Upper lobe of right lung (tissue), 1 donor: Measurements from ENCODE around the gene S100A14. TPM values are rescaled to one million over a fixed set of nuclear protein-coding genes. Genes with fewer than 3 reads are reported as not detected.

Experiments
- ATAC-seq: fragments of 200-7000 bp; cut with Tn5 transposase; one replicate; pipeline ENCODE4 v1.9.1; 2020; ENCODE audit warnings: mild to moderate bottlenecking, moderate library complexity
- DNase-seq: peaks from one replicate; pipeline ENCODE4 v3.0.0-alpha.2; 2020
- H3K27ac ChIP-seq: fragments of 200-600 bp; one replicate; pipeline ENCODE4 v1.8.0; 2022
- H3K27me3 ChIP-seq: fragments of 200-600 bp; one replicate; pipeline ENCODE4 v1.8.0; 2022; ENCODE audit warnings: mild to moderate bottlenecking
- H3K36me3 ChIP-seq: fragments of 200-600 bp; one replicate; pipeline ENCODE4 v1.8.0; 2022
- H3K4me1 ChIP-seq: fragments of 200-600 bp; one replicate; pipeline ENCODE4 v1.8.0; 2022
- H3K4me3 ChIP-seq: fragments of 200-600 bp; one replicate; pipeline ENCODE4 v1.8.0; 2022; ENCODE audit warnings: mild to moderate bottlenecking
- H3K9me3 ChIP-seq: fragments of 200-600 bp; one replicate; pipeline ENCODE4 v1.8.0; 2022
- intact Hi-C: fragments of 100-400 bp; cut with DNase I; formaldehyde crosslinking; loops from one replicate; pipeline ENCODE4 v1.11.0; 2022
- total RNA-seq: library from RNA; stranded (reverse); fragmentation: NEBNext Ultra II Directional; extraction: Animal tissue kit (Norgen Biotek cat#: 25700); gene quantifications from one replicate; pipeline ENCODE4 v1.2.1, GENCODE V29; 2021
- TF ChIP-seq, protein P1 (sequence below): fragments of 200-600 bp; IDR thresholded peaks from one replicate; pipeline ENCODE4 v1.8.0; 2022; ENCODE audit warnings: antibody characterized with exemption
- donor health status: DM: no; HTN: yes; CAD: no; lungs with severe emphysema.

Gene S100A14
- total RNA-seq, 1 donor from 2014 or later = 112 TPM

DNA sequence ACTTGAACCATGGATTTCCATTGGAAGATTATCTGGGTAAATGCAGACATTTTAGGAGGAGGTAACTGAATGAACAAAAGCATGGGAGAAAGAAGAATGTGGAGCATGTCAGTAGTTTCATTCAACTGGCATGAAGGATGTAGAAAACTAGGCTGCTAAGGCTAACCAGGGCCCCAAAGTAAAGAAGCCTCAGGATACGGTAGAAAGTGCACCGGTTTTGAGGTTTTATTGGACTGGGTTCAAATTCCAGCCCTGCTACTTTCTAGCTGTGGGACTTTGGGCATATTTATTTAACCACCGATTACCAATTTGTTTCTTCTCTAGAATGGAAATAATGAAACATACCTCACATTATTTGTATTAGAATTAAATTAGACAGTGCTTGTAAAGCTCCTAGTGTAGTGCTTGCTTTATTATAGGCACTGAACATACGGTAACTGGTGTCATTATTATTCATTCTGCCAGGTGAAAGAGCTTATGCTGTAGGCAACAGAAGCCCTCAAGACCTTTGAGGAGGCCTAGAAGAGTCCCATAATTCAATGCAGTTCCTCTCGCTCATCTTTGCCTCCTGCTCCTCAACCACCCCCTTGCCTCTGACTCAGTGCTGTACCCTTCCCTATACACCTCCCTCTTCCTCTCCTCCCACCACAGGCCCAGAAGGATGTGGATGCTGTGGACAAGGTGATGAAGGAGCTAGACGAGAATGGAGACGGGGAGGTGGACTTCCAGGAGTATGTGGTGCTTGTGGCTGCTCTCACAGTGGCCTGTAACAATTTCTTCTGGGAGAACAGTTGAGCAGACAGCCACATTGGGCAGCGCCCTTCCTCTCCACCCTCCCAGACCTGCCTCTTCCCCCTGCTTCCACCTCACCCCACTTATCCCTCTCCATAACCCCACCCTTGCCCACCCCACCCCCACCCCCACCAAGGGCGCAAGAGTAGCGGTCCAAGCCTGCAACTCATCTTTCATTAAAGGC lies 15.2 kb upstream of the S100A14 start:
- TF ChIP-seq, protein P1, sequence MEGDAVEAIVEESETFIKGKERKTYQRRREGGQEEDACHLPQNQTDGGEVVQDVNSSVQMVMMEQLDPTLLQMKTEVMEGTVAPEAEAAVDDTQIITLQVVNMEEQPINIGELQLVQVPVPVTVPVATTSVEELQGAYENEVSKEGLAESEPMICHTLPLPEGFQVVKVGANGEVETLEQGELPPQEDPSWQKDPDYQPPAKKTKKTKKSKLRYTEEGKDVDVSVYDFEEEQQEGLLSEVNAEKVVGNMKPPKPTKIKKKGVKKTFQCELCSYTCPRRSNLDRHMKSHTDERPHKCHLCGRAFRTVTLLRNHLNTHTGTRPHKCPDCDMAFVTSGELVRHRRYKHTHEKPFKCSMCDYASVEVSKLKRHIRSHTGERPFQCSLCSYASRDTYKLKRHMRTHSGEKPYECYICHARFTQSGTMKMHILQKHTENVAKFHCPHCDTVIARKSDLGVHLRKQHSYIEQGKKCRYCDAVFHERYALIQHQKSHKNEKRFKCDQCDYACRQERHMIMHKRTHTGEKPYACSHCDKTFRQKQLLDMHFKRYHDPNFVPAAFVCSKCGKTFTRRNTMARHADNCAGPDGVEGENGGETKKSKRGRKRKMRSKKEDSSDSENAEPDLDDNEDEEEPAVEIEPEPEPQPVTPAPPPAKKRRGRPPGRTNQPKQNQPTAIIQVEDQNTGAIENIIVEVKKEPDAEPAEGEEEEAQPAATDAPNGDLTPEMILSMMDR = no peak
- H3K9me3 ChIP-seq = no peaks in the 10 kb centered on the region
- ATAC-seq (no peak), DNase-seq (peak; percentile 40)
- no peaks in the 10 kb centered on the region for H3K27me3 ChIP-seq
- intact Hi-C loops = no loop called here
- H3K4me3 ChIP-seq = no peak overlapping the region
- H3K27ac ChIP-seq = no peak overlapping the region
- H3K36me3 ChIP-seq = peaks cover 5% of the 10 kb centered on the region
- H3K4me1 ChIP-seq = peaks cover 34% of the 10 kb centered on the region

DNA sequence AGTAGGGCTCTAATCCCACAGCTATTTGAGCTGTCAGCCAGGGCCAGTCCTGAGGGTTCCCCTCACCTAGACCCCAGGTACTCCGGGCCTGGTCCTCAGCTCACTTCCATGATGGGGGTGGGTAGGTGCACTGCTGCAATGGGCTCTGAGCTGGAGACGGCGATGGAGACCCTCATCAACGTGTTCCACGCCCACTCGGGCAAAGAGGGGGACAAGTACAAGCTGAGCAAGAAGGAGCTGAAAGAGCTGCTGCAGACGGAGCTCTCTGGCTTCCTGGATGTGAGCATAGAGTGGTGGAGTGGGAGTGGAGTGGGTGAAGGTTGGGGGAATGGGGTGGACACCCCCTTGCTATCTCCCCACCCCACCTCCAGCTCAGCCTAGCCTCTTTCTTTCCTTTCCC lies 14.3 kb upstream of the S100A14 start:
- Histone ChIP-seq H3K4me1 (peaks cover 24% of the 10 kb centered on the region), H3K4me3 (no peak overlapping the region), H3K27me3 (no peaks in the 10 kb centered on the region), H3K9me3 (no peaks in the 10 kb centered on the region), H3K36me3 (no peaks in the 10 kb centered on the region), H3K27ac (no peak overlapping the region)
- DNase-seq = peak; percentile 61
- intact Hi-C loops = no loop called here
- ATAC-seq = no peak
- TF ChIP-seq, protein P1 = no peak

DNA sequence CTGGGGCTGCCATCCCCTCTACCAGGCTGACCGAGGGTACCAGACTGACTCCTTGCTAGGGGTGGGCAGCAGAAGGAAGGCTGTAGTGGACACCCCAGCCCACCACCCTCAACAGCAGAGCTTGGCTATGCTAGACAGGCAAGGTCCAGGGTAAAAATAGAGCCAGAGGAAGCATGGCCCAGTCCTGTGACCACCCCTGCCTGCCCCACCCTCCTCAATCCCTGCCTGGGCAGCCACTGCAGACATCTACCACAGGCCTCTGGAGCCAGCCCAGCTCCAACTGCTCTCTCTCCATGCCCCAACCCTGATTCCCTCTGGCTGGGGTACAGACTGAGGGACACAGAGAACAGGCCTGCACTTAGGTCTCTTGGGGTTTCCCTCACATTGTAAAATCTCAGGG lies 13.8 kb upstream of the S100A14 start:
- DNase-seq = no peak
- no peak overlapping the region for H3K27ac ChIP-seq

GRCh38 chr1:153629343-153629665 lies 13.2 kb upstream of the S100A14 start:
- Histone ChIP-seq H3K27me3 (no peaks in the 10 kb centered on the region), H3K27ac (no peak overlapping the region), H3K4me1 (peaks cover 28% of the 10 kb centered on the region), H3K4me3 (no peak overlapping the region), H3K36me3 (no peaks in the 10 kb centered on the region), H3K9me3 (no peaks in the 10 kb centered on the region)
- TF ChIP-seq, protein P1 = no peak
- ATAC-seq = no peak
- peak; percentile 51 for DNase-seq
- intact Hi-C loops = loop anchor here (10.0 kb wide), 1 partner anchor 55 kb away; no protein-coding TSS in a partner anchor

More for the DNA sequence above, 13.8 kb upstream of the S100A14 start:
- intact Hi-C loops = loop anchor here (10.0 kb wide), 1 partner anchor 55 kb away; no protein-coding TSS in a partner anchor
- Histone ChIP-seq H3K9me3 (no peaks in the 10 kb centered on the region), H3K4me1 (peaks cover 23% of the 10 kb centered on the region), H3K27me3 (no peaks in the 10 kb centered on the region), H3K36me3 (no peaks in the 10 kb centered on the region), H3K4me3 (no peak overlapping the region)
- ATAC-seq = no peak
- TF ChIP-seq, protein P1 = no peak

GRCh38 chr1:153628638-153629342 lies 12.7 kb upstream of the S100A14 start:
- H3K27me3 ChIP-seq = no peaks in the 10 kb centered on the region
- ATAC-seq = no peak
- H3K9me3 ChIP-seq = no peaks in the 10 kb centered on the region
- no peak for DNase-seq
- intact Hi-C loops = loop anchor here (10.0 kb wide), 1 partner anchor 54 kb away; no protein-coding TSS in a partner anchor
- H3K4me1 ChIP-seq = peaks cover 33% of the 10 kb centered on the region
- H3K27ac ChIP-seq = no peak overlapping the region
- no peaks in the 10 kb centered on the region for H3K36me3 ChIP-seq
- TF ChIP-seq, protein P1 = no peak
- H3K4me3 ChIP-seq = no peak overlapping the region
